HCT116 (cell line): Measurements from ENCODE around the gene CDC14B. TPM values are rescaled to one million over a fixed set of nuclear protein-coding genes. Genes with fewer than 3 reads are reported as not detected.

ENCODE experiments used
- ATAC-seq: fragments of 200-7000 bp; cut with Tn5 transposase; 2 replicates; pipeline ENCODE4 v1.9.1; 2020; ENCODE audit warnings: mild to moderate bottlenecking, moderate library complexity
- BruUV-seq: library from RNA; stranded (reverse); fragments of 400-500 nt; replicated peaks from 2 replicates; lab custom pipeline; 2021; lab: Mats Ljungman, UMichigan
- CTCF ChIA-PET: fragments of 300-600 bp; sonication (Branson Sonifier 250); formaldehyde crosslinking; loops from one replicate; lab custom pipeline; 2021; ENCODE audit warnings: antibody characterized with exemption; lab: Charles Lee
- POLR2A ChIA-PET: fragments of 300-600, 350-600 bp; sonication (Branson Sonifier 250); formaldehyde crosslinking; loops from one replicate; lab custom pipeline; 2021; ENCODE audit warnings: antibody characterized with exemption; lab: Charles Lee
- RAD21 ChIA-PET, 2 experiments: fragments of 300-600 bp; sonication (Branson Sonifier 250); formaldehyde crosslinking; loops; one replicate each; lab custom pipeline; 2023; ENCODE audit warnings: low total read pairs in 2 of 2; ENCODE audit not compliant: uncharacterized antibody in 2 of 2, unreplicated experiment in 2 of 2, low non-redundant PET in 1 of 2; lab: Charles Lee
- DNase-seq: peaks from one replicate; pipeline ENCODE4 v3.0.0-alpha.2; 2010; ENCODE audit warnings: low read depth, low spot score
- H2AFZ ChIP-seq: fragments of 200-600 bp; shearing (Covaris generic), sonication (generic); 2 replicates; pipeline ENCODE4 v1.6.1; 2017; ENCODE audit warnings: low read depth, mixed run types, mixed read lengths, antibody characterized with exemption, low read length; ENCODE audit not compliant: poor library complexity, severe bottlenecking
- H3K27ac ChIP-seq: 2 replicates; pipeline ENCODE4 v1.5.1; 2012; ENCODE audit warnings: low read depth, low read length
- H3K27me3 ChIP-seq: fragments of 200-600 bp; sonication (generic); 2 replicates; pipeline ENCODE4 v1.6.1; 2016; ENCODE audit warnings: mixed run types, low read length, mixed read lengths; ENCODE audit not compliant: insufficient read depth
- H3K36me3 ChIP-seq, 2 experiments: fragments of 200-500 bp in 1 of 2; fragments of 200-600 bp in 1 of 2; sonication (Bioruptor generic) in 1 of 2; sonication (generic) in 1 of 2; 2 replicates each; pipeline versions ENCODE4 v1.5.1 to v1.6.1; 2014 to 2016; ENCODE audit warnings: low read length in 2 of 2, inconsistent platforms in 1 of 2, mixed read lengths in 1 of 2, mixed run types in 1 of 2; ENCODE audit not compliant: insufficient read depth in 2 of 2, control insufficient read depth in 1 of 2
- H3K4me1 ChIP-seq, 2 experiments: fragments of 200-600 bp in 1 of 2; sonication (generic) in 1 of 2; 2 replicates each; pipeline versions ENCODE4 v1.5.1 to v1.6.1; 2012 to 2017; ENCODE audit warnings: low read length in 2 of 2, inconsistent platforms in 1 of 2, mild to moderate bottlenecking in 1 of 2, mixed read lengths in 1 of 2, mixed run types in 1 of 2, moderate library complexity in 1 of 2; ENCODE audit not compliant: insufficient read depth in 2 of 2, control insufficient read depth in 1 of 2
- H3K4me2 ChIP-seq: fragments of 200-600 bp; sonication (generic); 2 replicates; pipeline ENCODE4 v1.6.1; 2017; ENCODE audit warnings: mixed run types, low read length, mixed read lengths
- H3K4me3 ChIP-seq, 2 experiments: fragments of 200-600 bp in 1 of 2; sonication (generic) in 1 of 2; replicated peaks in 1 of 2; 2 replicates each; pipeline ENCODE4 v1.5.1; 2011 to 2016; ENCODE audit warnings: low read length in 2 of 2, control low read depth in 1 of 2, low read depth in 1 of 2, mild to moderate bottlenecking in 1 of 2, mixed read lengths in 1 of 2, mixed run types in 1 of 2
- H3K79me2 ChIP-seq: fragments of 200-600 bp; sonication (generic); 2 replicates; pipeline ENCODE4 v1.6.1; 2017; ENCODE audit warnings: mild to moderate bottlenecking, mixed run types, low read length, moderate library complexity, mixed read lengths; ENCODE audit not compliant: insufficient read depth
- H3K9ac ChIP-seq: fragments of 200-600 bp; sonication (generic); 2 replicates; pipeline ENCODE4 v1.6.1; 2016; ENCODE audit warnings: low read length, mixed read lengths
- H3K9me2 ChIP-seq: fragments of 200-600 bp; sonication (generic), shearing (Covaris generic); 2 replicates; pipeline ENCODE4 v1.6.1; 2017; ENCODE audit warnings: mixed run types, mild to moderate bottlenecking, moderate library complexity; ENCODE audit not compliant: insufficient read depth
- H3K9me3 ChIP-seq, 2 experiments: fragments of 200-500 bp in 1 of 2; fragments of 200-600 bp in 1 of 2; sonication (Bioruptor generic) in 1 of 2; sonication (generic) in 1 of 2; 2 replicates each; pipeline ENCODE4 v1.6.1; 2014 to 2017; ENCODE audit warnings: low read length in 2 of 2, mixed read lengths in 2 of 2, inconsistent platforms in 1 of 2, low read depth in 1 of 2, mild to moderate bottlenecking in 1 of 2, mixed run types in 1 of 2, moderate library complexity in 1 of 2; ENCODE audit not compliant: control insufficient read depth in 1 of 2, insufficient read depth in 1 of 2
- H4K20me1 ChIP-seq: fragments of 200-600 bp; sonication (generic), shearing (Covaris generic); 2 replicates; pipeline ENCODE4 v1.6.1; 2017; ENCODE audit warnings: mixed run types, mild to moderate bottlenecking, moderate library complexity; ENCODE audit not compliant: insufficient read depth
- CBX3 ChIP-seq: IDR thresholded peaks from 2 replicates; pipeline ENCODE4 v1.6.1; 2012; ENCODE audit warnings: low read depth
- CEBPB ChIP-seq: IDR thresholded peaks from 2 replicates; pipeline ENCODE4 v1.6.1; 2012; ENCODE audit warnings: low read depth
- ELF1 ChIP-seq: IDR thresholded peaks from 2 replicates; pipeline ENCODE4 v1.6.1; 2012; ENCODE audit warnings: low read depth, borderline replicate concordance
- EZH2 ChIP-seq: fragments of 200-600 bp; sonication (generic); IDR thresholded peaks from 2 replicates; pipeline ENCODE4 v1.6.1; 2017; ENCODE audit warnings: antibody characterized with exemption, mixed run types
- EZH2phosphoT487 ChIP-seq: fragments of 200-600 bp; IDR thresholded peaks from 2 replicates; pipeline ENCODE4 v1.6.1; 2018; ENCODE audit warnings: antibody characterized with exemption, borderline replicate concordance
- JUND ChIP-seq: IDR thresholded peaks from 2 replicates; pipeline ENCODE4 v1.6.1; 2012
- POLR2AphosphoS5 ChIP-seq: IDR thresholded peaks from 2 replicates; pipeline ENCODE4 v1.6.1; 2011; ENCODE audit warnings: mild to moderate bottlenecking, low read depth, low read length, moderate library complexity
- SIN3A ChIP-seq: IDR thresholded peaks from 2 replicates; pipeline ENCODE4 v1.6.1; 2012; ENCODE audit warnings: low read depth
- SP1 ChIP-seq: IDR thresholded peaks from 2 replicates; pipeline ENCODE4 v1.6.1; 2012; ENCODE audit warnings: low read depth
- SRF ChIP-seq: IDR thresholded peaks from 2 replicates; pipeline ENCODE4 v1.6.1; 2012; ENCODE audit warnings: low read depth
- TCF7L2 ChIP-seq: IDR thresholded peaks from 2 replicates; pipeline ENCODE4 v1.7.0; 2011; ENCODE audit warnings: borderline replicate concordance, inconsistent platforms; ENCODE audit not compliant: insufficient read depth, insufficient read length; ENCODE audit errors: extremely low read depth
- YY1 ChIP-seq: IDR thresholded peaks from 2 replicates; pipeline ENCODE4 v1.6.1; 2011; ENCODE audit warnings: low read length, low read depth, moderate library complexity, mild to moderate bottlenecking; ENCODE audit not compliant: insufficient replicate concordance; ENCODE audit errors: extremely low read depth
- ZFX ChIP-seq: fragments of 450-650 bp; IDR thresholded peaks from 2 replicates; pipeline ENCODE4 v1.6.1; 2017
- ZNF274 ChIP-seq: fragments of 200-500 bp; sonication (Bioruptor generic); IDR thresholded peaks from 2 replicates; pipeline ENCODE4 v1.6.1; 2014; ENCODE audit warnings: mild to moderate bottlenecking, low read depth, low read length, inconsistent platforms
- intact Hi-C: fragments of 100-400 bp; cut with micrococcal nuclease; formaldehyde crosslinking; loops from 2 replicates; pipeline ENCODE4 v1.10.0; 2022
- total RNA-seq: library from RNA; stranded (reverse); gene quantifications from one replicate; pipeline ENCODE4 v1.2.1, GENCODE V29; 2021; ENCODE audit not compliant: unreplicated experiment
- TF ChIP-seq, protein P1 (sequence below): IDR thresholded peaks from 2 replicates; pipeline ENCODE4 v1.6.1; 2012
- TF ChIP-seq, protein P2 (sequence below), 3 experiments: fragments of 200-600 bp in 1 of 3; sonication (generic) in 1 of 3; IDR thresholded peaks in 2 of 3; conservative IDR thresholded peaks in 1 of 3; 2 replicates each; pipeline ENCODE4 v1.5.1; 2012 to 2017; ENCODE audit warnings: low read depth in 2 of 3, low read length in 2 of 3, antibody characterized with exemption in 1 of 3, borderline replicate concordance in 1 of 3, control low read depth in 1 of 3, mild to moderate bottlenecking in 1 of 3, mixed read lengths in 1 of 3, mixed run types in 1 of 3, moderate library complexity in 1 of 3; ENCODE audit not compliant: insufficient read depth in 1 of 3

The CDC14B gene
- total RNA-seq, 1 experiment from 2014 or later, result 21.6 TPM

DNA sequence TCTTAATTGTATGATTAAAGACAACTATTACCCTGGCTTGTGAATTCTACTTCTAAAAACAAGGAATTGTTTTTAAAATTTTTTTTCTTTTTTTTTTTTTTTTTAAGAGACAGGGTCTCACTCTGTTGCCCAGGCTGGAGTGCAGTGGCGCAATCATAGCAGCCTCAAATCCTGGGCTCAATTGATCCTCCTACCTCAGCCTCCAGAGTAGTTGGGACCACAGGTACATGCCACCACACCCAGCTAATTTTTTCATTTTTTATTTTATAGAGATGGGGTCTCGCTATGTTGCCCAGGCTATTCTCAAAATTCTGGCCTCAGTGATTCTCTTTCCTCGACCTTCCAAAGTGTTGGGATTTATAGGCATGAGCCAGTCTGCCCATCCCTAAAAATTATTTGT, 107.4 kb downstream of the CDC14B start:
- Histone ChIP-seq H3K9ac (no peak overlapping the region), H3K9me3 (no peaks in the 10 kb centered on the region), H3K27ac (no peak overlapping the region), H3K4me2 (no peak overlapping the region), H3K79me2 (no peaks in the 10 kb centered on the region), H3K4me1 (no peaks in the 10 kb centered on the region)
- intact Hi-C loops, result no loop called here
- TF ChIP-seq EZH2phosphoT487 (no peak), EZH2 (no peak), SIN3A (no peak), SRF (no peak), ZNF274 (no peak), ELF1 (no peak), ZFX (no peak), TCF7L2 (no peak)
- TF ChIP-seq, protein P1, sequence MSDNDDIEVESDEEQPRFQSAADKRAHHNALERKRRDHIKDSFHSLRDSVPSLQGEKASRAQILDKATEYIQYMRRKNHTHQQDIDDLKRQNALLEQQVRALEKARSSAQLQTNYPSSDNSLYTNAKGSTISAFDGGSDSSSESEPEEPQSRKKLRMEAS, result no peak
- TF ChIP-seq, all 23 proteins: peak for 0
- DNase-seq, result no peak
- H2AFZ ChIP-seq, result no peak overlapping the region
- BruUV-seq, result no TSS peak
- RAD21 ChIA-PET, result no interaction called here
- H3K9me2 ChIP-seq, result no peaks in the 10 kb centered on the region
- H3K27me3 ChIP-seq, result no peaks in the 10 kb centered on the region
- POLR2A ChIA-PET, result no interaction called here
- H3K4me3 ChIP-seq, result no peak overlapping the region
- no peaks in the 10 kb centered on the region for H4K20me1 ChIP-seq
- no peak for ATAC-seq
- H3K36me3 ChIP-seq, result peaks cover 0 to 4% of the 10 kb centered on the region in 2 experiments; a peak in 1 of 4 replicates
- CTCF ChIA-PET, result no interaction called here

DNA sequence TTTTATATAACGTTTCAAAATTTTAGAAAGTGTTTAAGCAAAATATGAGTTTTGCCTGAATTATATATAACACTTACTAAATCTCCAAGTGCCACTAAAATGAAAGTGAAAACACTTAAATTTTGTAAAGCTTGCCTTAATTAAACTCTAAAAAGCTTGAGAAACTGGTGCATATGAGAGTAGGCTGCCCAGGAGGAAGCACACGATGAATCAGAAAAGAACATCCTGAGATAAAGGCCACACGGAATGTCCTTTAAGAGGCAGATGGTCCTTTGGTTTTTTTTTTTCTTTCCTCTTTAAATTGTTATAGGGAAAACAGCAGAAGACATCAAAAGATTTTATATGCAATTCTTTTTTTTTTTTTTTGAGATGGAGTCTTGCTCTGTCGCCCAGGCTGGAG, 109.4 kb downstream of the CDC14B start:
- no peak for DNase-seq
- Histone ChIP-seq H3K27ac (no peak overlapping the region), H4K20me1 (no peaks in the 10 kb centered on the region), H3K27me3 (no peaks in the 10 kb centered on the region), H3K4me3 (no peak overlapping the region), H3K4me2 (no peak overlapping the region), H3K4me1 (no peaks in the 10 kb centered on the region), H3K9me3 (no peaks in the 10 kb centered on the region), H3K9me2 (no peaks in the 10 kb centered on the region), H3K9ac (no peak overlapping the region), H2AFZ (no peak overlapping the region), H3K36me3 (peaks cover 0 to 4% of the 10 kb centered on the region in 2 experiments; a peak in 1 of 4 replicates), H3K79me2 (no peaks in the 10 kb centered on the region)
- POLR2A ChIA-PET, result interaction anchor here (1.0 kb wide), 1 partner anchor 13 kb away, joined by 4 read pairs; no protein-coding TSS in a partner anchor
- CTCF ChIA-PET, result no interaction called here
- no peak for ATAC-seq
- RAD21 ChIA-PET, result no interaction called here
- intact Hi-C loops, result no loop called here
- BruUV-seq, result no TSS peak
- TF ChIP-seq YY1, result no peak
- TF ChIP-seq EZH2, result no peak
- TF ChIP-seq CEBPB, result no peak
- TF ChIP-seq SIN3A, result no peak
- TF ChIP-seq CBX3, result no peak
- TF ChIP-seq, protein P2, sequence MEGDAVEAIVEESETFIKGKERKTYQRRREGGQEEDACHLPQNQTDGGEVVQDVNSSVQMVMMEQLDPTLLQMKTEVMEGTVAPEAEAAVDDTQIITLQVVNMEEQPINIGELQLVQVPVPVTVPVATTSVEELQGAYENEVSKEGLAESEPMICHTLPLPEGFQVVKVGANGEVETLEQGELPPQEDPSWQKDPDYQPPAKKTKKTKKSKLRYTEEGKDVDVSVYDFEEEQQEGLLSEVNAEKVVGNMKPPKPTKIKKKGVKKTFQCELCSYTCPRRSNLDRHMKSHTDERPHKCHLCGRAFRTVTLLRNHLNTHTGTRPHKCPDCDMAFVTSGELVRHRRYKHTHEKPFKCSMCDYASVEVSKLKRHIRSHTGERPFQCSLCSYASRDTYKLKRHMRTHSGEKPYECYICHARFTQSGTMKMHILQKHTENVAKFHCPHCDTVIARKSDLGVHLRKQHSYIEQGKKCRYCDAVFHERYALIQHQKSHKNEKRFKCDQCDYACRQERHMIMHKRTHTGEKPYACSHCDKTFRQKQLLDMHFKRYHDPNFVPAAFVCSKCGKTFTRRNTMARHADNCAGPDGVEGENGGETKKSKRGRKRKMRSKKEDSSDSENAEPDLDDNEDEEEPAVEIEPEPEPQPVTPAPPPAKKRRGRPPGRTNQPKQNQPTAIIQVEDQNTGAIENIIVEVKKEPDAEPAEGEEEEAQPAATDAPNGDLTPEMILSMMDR (IDR thresholded peaks at IDR 0.05 in 2 of 3, conservative IDR thresholded peaks at IDR 0.05 in 1 of 3; ENCODE audit: borderline replicate concordance in 1 of 3, insufficient read depth in 1 of 3, low read depth in 2 of 3, low read length in 2 of 3), result no peak
- no peak for TF ChIP-seq JUND
- TF ChIP-seq POLR2AphosphoS5, result no peak
- TF ChIP-seq ZFX, result no peak
- TF ChIP-seq TCF7L2, result no peak
- TF ChIP-seq, protein P1, result no peak
- TF ChIP-seq SP1, result no peak
- no peak for TF ChIP-seq SRF
